Panc1 (cell line): ENCODE results near the gene NAA38. TPM values are rescaled to one million over a fixed set of nuclear protein-coding genes. Genes with fewer than 3 reads are reported as not detected.
A peak's percentile ranks its signal among the peaks of the same experiment; 100 is the strongest.

Source experiments
- ATAC-seq: fragments of 200-7000 bp; cut with Tn5 transposase; 2 replicates; pipeline ENCODE4 v1.9.1; 2020; ENCODE audit warnings: mild to moderate bottlenecking, moderate library complexity
- BruUV-seq: library from RNA; stranded (reverse); fragments of 400-500 nt; replicated peaks from 2 replicates; lab custom pipeline; 2021; lab: Mats Ljungman, UMichigan
- CTCF ChIA-PET: fragments of 300-600 bp; sonication (Branson Sonifier 250); formaldehyde crosslinking; loops from one replicate; lab custom pipeline; 2022; ENCODE audit warnings: antibody characterized with exemption; lab: Charles Lee
- POLR2A ChIA-PET: fragments of 300-600 bp; sonication (Branson Sonifier 250); formaldehyde crosslinking; loops from one replicate; lab custom pipeline; 2022; ENCODE audit warnings: antibody characterized with exemption; lab: Charles Lee
- DNase-seq: peaks from one replicate; pipeline ENCODE4 v3.0.0-alpha.2; 2010; ENCODE audit warnings: low read depth, low spot score
- H3K27ac ChIP-seq: 2 replicates; pipeline ENCODE4 v1.5.1; 2011; ENCODE audit warnings: mild to moderate bottlenecking, low read length, inconsistent platforms
- H3K27me3 ChIP-seq: fragments of 200-500 bp; sonication (Bioruptor generic); 2 replicates; pipeline ENCODE4 v1.6.0; 2014; ENCODE audit warnings: low read length, inconsistent platforms; ENCODE audit not compliant: control insufficient read depth, insufficient read depth
- H3K36me3 ChIP-seq: fragments of 200-500 bp; sonication (Bioruptor generic); 2 replicates; pipeline ENCODE4 v1.5.1; 2014; ENCODE audit warnings: inconsistent platforms, mild to moderate bottlenecking, low read length, moderate library complexity; ENCODE audit not compliant: control insufficient read depth, insufficient read depth
- H3K4me1 ChIP-seq: 2 replicates; pipeline ENCODE4 v1.5.1; 2011; ENCODE audit warnings: inconsistent platforms, mild to moderate bottlenecking, low read length, moderate library complexity; ENCODE audit not compliant: control insufficient read depth, insufficient read depth
- H3K4me3 ChIP-seq, 2 experiments: 2 replicates each; pipeline ENCODE4 v1.5.1; 2011 to 2012; ENCODE audit warnings: low read depth in 2 of 2, low read length in 2 of 2, mild to moderate bottlenecking in 2 of 2, inconsistent platforms in 1 of 2, moderate library complexity in 1 of 2
- H3K9me3 ChIP-seq: fragments of 200-500 bp; sonication (Bioruptor generic); 2 replicates; pipeline ENCODE4 v1.5.1; 2014; ENCODE audit warnings: low read depth, mild to moderate bottlenecking, inconsistent platforms, low read length, moderate library complexity; ENCODE audit not compliant: control insufficient read depth, insufficient read depth
- CTCF ChIP-seq: fragments of 450-650 bp; IDR thresholded peaks from 2 replicates; pipeline ENCODE4 v1.5.1; 2017; ENCODE audit warnings: mild to moderate bottlenecking
- POLR2AphosphoS5 ChIP-seq: IDR thresholded peaks from 2 replicates; pipeline ENCODE4 v1.6.1; 2012; ENCODE audit warnings: mild to moderate bottlenecking, low read depth, low read length, moderate library complexity
- REST ChIP-seq, 2 experiments: IDR thresholded peaks; 2 replicates each; pipeline ENCODE4 v1.6.1; 2011 to 2012; ENCODE audit warnings: low read depth in 2 of 2, control low read depth in 1 of 2, low read length in 1 of 2, mild to moderate bottlenecking in 1 of 2, moderate library complexity in 1 of 2; ENCODE audit not compliant: insufficient read depth in 1 of 2
- SIN3A ChIP-seq: IDR thresholded peaks from 2 replicates; pipeline ENCODE4 v1.6.1; 2012; ENCODE audit warnings: low read depth, mild to moderate bottlenecking, low read length, moderate library complexity, borderline replicate concordance; ENCODE audit not compliant: insufficient read depth
- TCF7L2 ChIP-seq: IDR thresholded peaks from 2 replicates; pipeline ENCODE4 v1.6.1; 2011; ENCODE audit warnings: mild to moderate bottlenecking, low read depth, low read length, inconsistent platforms
- in situ Hi-C: cut with HindIII; loops from 2 replicates; pipeline ENCODE4 v1.10.0; 2016; ENCODE audit warnings: low sequenced_read_pairs, low pct_unique_long_range_greater_than_20kb
- intact Hi-C: fragments of 100-400 bp; cut with micrococcal nuclease; formaldehyde crosslinking; loops from one replicate; pipeline ENCODE4 v1.10.0; 2022; ENCODE audit not compliant: unreplicated experiment
- total RNA-seq: library from RNA; stranded (reverse); gene quantifications from one replicate; pipeline ENCODE4 v1.2.1, GENCODE V29; 2021; ENCODE audit not compliant: unreplicated experiment

NAA38 gene
- total RNA-seq, 1 experiment from 2014 or later: 75.2 TPM

- Histone ChIP-seq H3K9me3 (no peaks in the 10 kb centered on the region), H3K27me3 (no peaks in the 10 kb centered on the region), H3K36me3 (peaks cover 5% of the 10 kb centered on the region), H3K4me1 (peaks cover 10% of the 10 kb centered on the region; the same call in 1 of the 2 replicates), H3K4me3 (peak overlapping the region; percentile 74 to 79), H3K27ac (peak overlapping the region; percentile 97)
- BruUV-seq: TSS peak; percentile 59
- intact Hi-C loops: loop anchor here (10.0 kb wide), 1 partner anchor 114 kb away; no protein-coding TSS in a partner anchor
- peak; percentile 19; the same call in 1 of the 2 replicates for ATAC-seq
- ChIA-PET CTCF (no interaction called here), POLR2A (no interaction called here)
- no peak for TF ChIP-seq TCF7L2
- TF ChIP-seq CTCF: peak; percentile 36
- in situ Hi-C loops: no loop called here
- DNase-seq: no peak
These were observed 1.1 kb upstream of the NAA38 start for GRCh38 chr17:7858522-7858810.

GRCh38 chr17:7857713-7858521, 558 bp upstream of the NAA38 start, which contains the start of gene CYB5D1:
Gene CYB5D1, plus strand, starts transcription at chr17:7858003. Its CDS starts 132 bp downstream, at chr17:7858135.
- in situ Hi-C loops (no loop called here), intact Hi-C loops (loop anchor here (10.0 kb wide), 1 partner anchor 113 kb away; no protein-coding TSS in a partner anchor)
- DNase-seq (peak; percentile 98), ATAC-seq (peak; percentile 69)
- no peaks in the 10 kb centered on the region for H3K27me3 ChIP-seq
- H3K27ac ChIP-seq: peak within 1 kb of the TSS; percentile 97
- CTCF ChIA-PET: interaction anchor here (0.6 to 1.0 kb wide), 2 partner anchors 23 to 230 kb away, joined by 4 to 6 read pairs; no protein-coding TSS in a partner anchor
- POLR2A ChIA-PET: interaction anchor here (0.6 to 0.8 kb wide), 3 partner anchors 12 to 169 kb away, joined by 3 to 7 read pairs (median 4); partner anchors contain the start of gene KDM6B
- peaks cover 9% of the 10 kb centered on the region; the same call in 1 of the 2 replicates for H3K4me1 ChIP-seq
- TF ChIP-seq SIN3A: peak; percentile 71; the same call in 1 of the 2 replicates
- peak; percentile 48; the same call in 1 of the 2 replicates for TF ChIP-seq POLR2AphosphoS5
- TF ChIP-seq TCF7L2: no peak
- H3K36me3 ChIP-seq: peaks cover 5% of the 10 kb centered on the region
- peak within 1 kb of the TSS; percentile 74 to 79 for H3K4me3 ChIP-seq
- no peaks in the 10 kb centered on the region for H3K9me3 ChIP-seq
- BruUV-seq: no TSS peak

GRCh38 chr17:7856011-7856810, 1.1 kb downstream of the NAA38 start:
- Histone ChIP-seq H3K36me3 (peaks cover 5% of the 10 kb centered on the region; the same call in 1 of the 2 replicates), H3K9me3 (no peaks in the 10 kb centered on the region), H3K4me1 (peaks cover 14% of the 10 kb centered on the region), H3K27me3 (no peaks in the 10 kb centered on the region), H3K27ac (peak overlapping the region; percentile 97), H3K4me3 (peak overlapping the region; percentile 74 to 79)
- DNase-seq: no peak
- TF ChIP-seq REST (IDR thresholded peaks at IDR 0.05; ENCODE audit: insufficient read depth in 1 of 2, low read depth in 2 of 2, low read length in 1 of 2): no peak
- ATAC-seq: no peak
- no TSS peak for BruUV-seq
- ChIA-PET CTCF (interaction anchor here (0.6 kb wide), 1 partner anchor 114 kb away, joined by 10 read pairs; no protein-coding TSS in a partner anchor), POLR2A (interaction anchor here (0.6 kb wide), 1 partner anchor 254 kb away, joined by 10 read pairs; no protein-coding TSS in a partner anchor)
- intact Hi-C loops: loop anchor here (10.0 kb wide), 1 partner anchor 111 kb away; no protein-coding TSS in a partner anchor
- in situ Hi-C loops: no loop called here
